SK-N-MC (cell line): ENCODE measurements around the gene RPS6KA5.
"Not testable (repeated sequence)": the region's sequence is repeated elsewhere in the genome, so short reads cannot be mapped to it uniquely, and the experiment has no call there.

Source experiments
- DNase-seq: peaks from one replicate; pipeline ENCODE4 v3.0.0-alpha.2; 2011; ENCODE audit warnings: low read depth, low spot score
- H3K27ac ChIP-seq: fragments of 200-600 bp; sonication (generic); 2 replicates; pipeline ENCODE4 v1.5.1; 2016; ENCODE audit warnings: mixed run types
- H3K36me3 ChIP-seq: fragments of 200-600 bp; sonication (generic); 2 replicates; pipeline ENCODE4 v1.6.1; 2017; ENCODE audit warnings: antibody characterized with exemption, low read length, mixed read lengths; ENCODE audit not compliant: insufficient read depth
- H3K4me3 ChIP-seq: fragments of 200-600 bp; sonication (generic); 2 replicates; pipeline ENCODE4 v1.5.1; 2016
- H3K9ac ChIP-seq: fragments of 200-600 bp; sonication (generic); 2 replicates; pipeline ENCODE4 v1.8.0; 2017; ENCODE audit warnings: mixed run types, mixed read lengths; ENCODE audit not compliant: insufficient read length
- H3K9me3 ChIP-seq: fragments of 200-600 bp; sonication (generic); 2 replicates; pipeline ENCODE4 v1.6.1; 2017; ENCODE audit warnings: low read depth, mild to moderate bottlenecking, antibody characterized with exemption, low read length, moderate library complexity, mixed read lengths
- EZH2 ChIP-seq: fragments of 200-600 bp; sonication (generic); IDR thresholded peaks from one replicate; pipeline ENCODE4 v1.6.1; 2017; ENCODE audit warnings: antibody characterized with exemption
- FOXP2 ChIP-seq: optimal IDR thresholded peaks from 2 replicates; pipeline ENCODE3; 2011; ENCODE audit warnings: mild to moderate bottlenecking, moderate library complexity; ENCODE audit not compliant: insufficient read depth; ENCODE audit errors: extremely low read length, control extremely low read depth
- POLR2AphosphoS5 ChIP-seq: IDR thresholded peaks from 2 replicates; pipeline ENCODE4 v1.6.1; 2012; ENCODE audit warnings: mild to moderate bottlenecking, low read depth, low read length, borderline replicate concordance

The RPS6KA5 gene

GRCh38 chr14:91027561-91027960 lies 32.9 kb downstream of the RPS6KA5 start:
- H3K36me3 ChIP-seq = no peaks in the 10 kb centered on the region
- TF ChIP-seq EZH2 (no peak), FOXP2 (no peak), POLR2AphosphoS5 (no peak)
- no peak overlapping the region for H3K9ac ChIP-seq
- no peak overlapping the region for H3K4me3 ChIP-seq
- no peak for DNase-seq
- no peak overlapping the region for H3K27ac ChIP-seq
- no peaks in the 10 kb centered on the region for H3K9me3 ChIP-seq

- DNase-seq, H3K4me3 ChIP-seq, H3K36me3 ChIP-seq, H3K9me3 ChIP-seq, H3K9ac ChIP-seq, H3K27ac ChIP-seq: not testable (repeated sequence)
Measured at GRCh38 chr14:91022622-91023028, 37.8 kb downstream of the RPS6KA5 start.

- H3K4me3 ChIP-seq = no peak overlapping the region
- TF ChIP-seq POLR2AphosphoS5 (no peak), EZH2 (no peak), FOXP2 (no peak)
Measured at GRCh38 chr14:91021991-91022621, 38.3 kb downstream of the RPS6KA5 start.

GRCh38 chr14:91021115-91021514 lies 39.3 kb downstream of the RPS6KA5 start:
- no peak for DNase-seq
- no peaks in the 10 kb centered on the region for H3K9me3 ChIP-seq
- no peak overlapping the region for H3K27ac ChIP-seq
- H3K4me3 ChIP-seq = no peak overlapping the region
- no peak overlapping the region for H3K9ac ChIP-seq
- TF ChIP-seq EZH2 (no peak), POLR2AphosphoS5 (no peak), FOXP2 (no peak)
- H3K36me3 ChIP-seq = no peaks in the 10 kb centered on the region

More at GRCh38 chr14:91021991-91022621, 38.3 kb downstream of the RPS6KA5 start:
- H3K9me3 ChIP-seq = no peaks in the 10 kb centered on the region
- no peaks in the 10 kb centered on the region for H3K36me3 ChIP-seq
- DNase-seq = no peak
- H3K27ac ChIP-seq = no peak overlapping the region
- no peak overlapping the region for H3K9ac ChIP-seq

- no peak for DNase-seq
- no peak overlapping the region for H3K27ac ChIP-seq
- H3K9me3 ChIP-seq = no peaks in the 10 kb centered on the region
- TF ChIP-seq FOXP2 (no peak), POLR2AphosphoS5 (no peak), EZH2 (no peak)
- H3K4me3 ChIP-seq = no peak overlapping the region
- H3K9ac ChIP-seq = no peak overlapping the region
- no peaks in the 10 kb centered on the region for H3K36me3 ChIP-seq
Measured at GRCh38 chr14:91019673-91020072, 40.8 kb downstream of the RPS6KA5 start.

GRCh38 chr14:91018481-91018880 lies 42.0 kb downstream of the RPS6KA5 start:
- no peak overlapping the region for H3K27ac ChIP-seq
- no peaks in the 10 kb centered on the region for H3K36me3 ChIP-seq
- no peak for DNase-seq
- H3K4me3 ChIP-seq = no peak overlapping the region
- H3K9me3 ChIP-seq = no peaks in the 10 kb centered on the region
- no peak overlapping the region for H3K9ac ChIP-seq
- no peak for TF ChIP-seq EZH2
- no peak for TF ChIP-seq FOXP2
- TF ChIP-seq POLR2AphosphoS5 = no peak

- Histone ChIP-seq H3K9ac (no peak overlapping the region), H3K4me3 (no peak overlapping the region), H3K27ac (no peak overlapping the region), H3K9me3 (no peaks in the 10 kb centered on the region), H3K36me3 (no peaks in the 10 kb centered on the region)
- DNase-seq = no peak
- TF ChIP-seq POLR2AphosphoS5 (no peak), EZH2 (no peak), FOXP2 (no peak)
Measured at GRCh38 chr14:91016800-91017410, 43.5 kb downstream of the RPS6KA5 start.

GRCh38 chr14:91015435-91015834 lies 45.0 kb downstream of the RPS6KA5 start:
- TF ChIP-seq POLR2AphosphoS5 = no peak
- no peak for TF ChIP-seq FOXP2
- TF ChIP-seq EZH2 = no peak
- H3K4me3 ChIP-seq = no peak overlapping the region
- H3K36me3 ChIP-seq = no peaks in the 10 kb centered on the region
- no peak overlapping the region for H3K9ac ChIP-seq
- no peak overlapping the region for H3K27ac ChIP-seq
- H3K9me3 ChIP-seq = no peaks in the 10 kb centered on the region
- no peak for DNase-seq

GRCh38 chr14:91012045-91012444 lies 48.4 kb downstream of the RPS6KA5 start:
- TF ChIP-seq POLR2AphosphoS5 (no peak), FOXP2 (no peak), EZH2 (no peak)
- Histone ChIP-seq H3K27ac (no peak overlapping the region), H3K9me3 (no peaks in the 10 kb centered on the region)

More at GRCh38 chr14:91012045-91012444, 48.4 kb downstream of the RPS6KA5 start:
- no peak for DNase-seq
- Histone ChIP-seq H3K36me3 (no peaks in the 10 kb centered on the region), H3K9ac (no peak overlapping the region), H3K4me3 (no peak overlapping the region)
